GM13976 (cell line): Measurements from ENCODE around the gene FBH1.
"Not testable (repeated sequence)": the region's sequence is repeated elsewhere in the genome, so short reads cannot be mapped to it uniquely, and the experiment has no call there.

Experiments
- DNase-seq: peaks from one replicate; pipeline ENCODE4 v3.0.0; 2012; ENCODE audit warnings: low spot score
- in situ Hi-C: fragments of 300-500 bp; cut with MboI; formaldehyde crosslinking; loops from one replicate; pipeline ENCODE4 v1.12.0; 2022; ENCODE audit warnings: low sequenced_read_pairs, mixed read lengths, inconsistent platforms; ENCODE audit not compliant: unreplicated experiment
- TF ChIP-seq, protein P1 (sequence below): IDR thresholded peaks from 2 replicates; pipeline ENCODE4 v1.5.1; 2012; ENCODE audit warnings: borderline replicate concordance, mild to moderate bottlenecking; ENCODE audit not compliant: insufficient read depth; ENCODE audit errors: extremely low read depth, missing control alignments, control extremely low read depth

The FBH1 gene

DNA sequence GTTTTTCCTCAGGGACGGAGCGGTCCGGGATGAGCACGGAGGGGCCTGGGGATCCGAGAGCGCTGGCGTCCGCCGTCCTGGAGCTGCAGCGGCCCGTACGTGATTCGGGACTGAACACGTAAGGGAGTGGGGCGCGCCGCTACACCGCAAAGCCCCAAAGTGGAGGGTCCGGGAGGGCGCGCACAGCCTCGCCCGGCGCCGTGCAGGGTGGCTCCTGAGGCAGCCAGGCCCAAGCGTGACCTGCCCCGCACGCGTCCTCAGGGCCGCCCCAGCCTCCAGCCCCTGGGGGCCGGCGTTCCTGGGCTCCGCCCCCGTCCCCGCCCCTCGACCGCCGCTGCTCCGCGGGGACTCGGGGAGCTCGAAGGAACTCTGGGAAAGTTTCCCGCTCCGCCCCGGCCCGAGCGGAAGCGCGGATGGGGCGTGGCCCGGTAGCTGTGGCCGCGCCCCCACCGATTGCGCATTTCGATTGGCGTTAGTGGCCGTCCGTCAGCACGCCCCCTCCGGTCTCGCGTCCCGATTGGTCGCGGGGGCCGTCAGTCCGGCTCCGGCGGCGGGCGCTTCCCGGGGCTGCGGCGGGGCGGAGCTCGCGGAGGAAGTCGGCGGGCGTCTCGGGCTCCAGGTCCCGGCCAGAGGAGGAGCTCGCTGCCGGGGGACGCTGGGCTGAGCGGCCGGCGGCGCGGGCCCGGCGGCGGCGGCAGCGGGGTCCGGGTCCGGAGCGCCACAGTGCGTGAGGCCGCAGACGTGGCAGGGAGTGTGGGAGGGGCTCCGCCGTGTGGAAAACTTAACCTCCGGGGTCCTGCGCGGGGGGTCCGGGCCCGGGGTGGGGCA lies at the start of gene FBH1, which contains the start of gene ANKRD16:
TSS of gene FBH1 (plus strand) at position 620 of the 828 bp plus-strand sequence. CDS start at position 723, 103 bp downstream.
TSS of gene ANKRD16 (minus strand) at position 270 of the 828 bp plus-strand sequence. CDS start 539 bp downstream, outside the sequence.
- TF ChIP-seq, protein P1, sequence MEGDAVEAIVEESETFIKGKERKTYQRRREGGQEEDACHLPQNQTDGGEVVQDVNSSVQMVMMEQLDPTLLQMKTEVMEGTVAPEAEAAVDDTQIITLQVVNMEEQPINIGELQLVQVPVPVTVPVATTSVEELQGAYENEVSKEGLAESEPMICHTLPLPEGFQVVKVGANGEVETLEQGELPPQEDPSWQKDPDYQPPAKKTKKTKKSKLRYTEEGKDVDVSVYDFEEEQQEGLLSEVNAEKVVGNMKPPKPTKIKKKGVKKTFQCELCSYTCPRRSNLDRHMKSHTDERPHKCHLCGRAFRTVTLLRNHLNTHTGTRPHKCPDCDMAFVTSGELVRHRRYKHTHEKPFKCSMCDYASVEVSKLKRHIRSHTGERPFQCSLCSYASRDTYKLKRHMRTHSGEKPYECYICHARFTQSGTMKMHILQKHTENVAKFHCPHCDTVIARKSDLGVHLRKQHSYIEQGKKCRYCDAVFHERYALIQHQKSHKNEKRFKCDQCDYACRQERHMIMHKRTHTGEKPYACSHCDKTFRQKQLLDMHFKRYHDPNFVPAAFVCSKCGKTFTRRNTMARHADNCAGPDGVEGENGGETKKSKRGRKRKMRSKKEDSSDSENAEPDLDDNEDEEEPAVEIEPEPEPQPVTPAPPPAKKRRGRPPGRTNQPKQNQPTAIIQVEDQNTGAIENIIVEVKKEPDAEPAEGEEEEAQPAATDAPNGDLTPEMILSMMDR: no peak
- DNase-seq: peak; percentile 98
- in situ Hi-C loops: no loop called here

DNA sequence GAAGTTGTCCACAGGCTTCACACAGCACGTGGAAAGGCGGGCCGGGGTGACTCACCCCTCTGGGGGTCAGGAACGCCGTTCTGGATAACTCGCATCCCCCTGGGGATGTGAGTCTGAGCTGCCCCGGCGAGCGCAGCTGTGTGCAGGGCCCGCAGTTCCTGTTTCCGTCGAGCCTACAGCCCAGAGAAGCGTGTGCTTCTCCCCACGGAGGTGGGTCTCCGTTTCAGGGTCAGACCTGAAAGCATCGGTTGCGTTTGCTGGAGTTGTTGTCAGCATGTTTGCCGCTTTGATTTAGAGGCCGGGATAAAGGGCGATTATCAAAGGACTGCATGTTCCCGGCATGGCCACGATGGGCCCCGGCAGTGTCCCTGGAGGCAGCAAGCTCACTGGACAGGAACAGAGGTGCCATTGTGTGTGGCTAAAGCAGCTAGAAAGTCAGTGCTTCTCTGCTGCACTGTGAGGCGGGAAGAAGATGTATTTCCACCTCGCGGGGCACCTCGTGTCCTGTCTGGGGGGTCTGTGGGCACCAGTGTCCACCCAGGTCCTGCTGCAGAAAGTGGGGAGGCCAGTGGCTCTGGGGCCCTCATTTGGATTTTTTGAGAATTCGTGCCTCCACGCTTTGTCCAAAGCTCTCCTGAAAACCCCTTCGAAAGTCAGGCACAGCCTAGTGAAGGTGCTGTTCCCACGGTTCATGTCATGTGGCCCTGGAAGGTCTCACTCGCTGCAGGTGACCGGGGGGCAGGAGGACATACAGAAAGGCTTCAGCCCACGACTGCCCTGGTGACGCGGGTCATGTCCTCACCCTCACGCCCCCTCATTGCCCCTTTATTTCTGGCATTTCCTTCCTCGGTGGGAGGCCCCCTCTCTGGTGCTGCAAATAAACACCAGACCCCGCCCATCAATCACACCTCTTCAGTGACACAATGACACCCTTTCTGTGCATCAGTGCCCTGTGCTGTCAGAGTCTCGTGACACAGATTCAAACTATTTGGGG lies 49.4 kb upstream of the FBH1 start:
- peak; percentile 85 for DNase-seq
- in situ Hi-C loops: no loop called here
- TF ChIP-seq, protein P1: no peak

DNA sequence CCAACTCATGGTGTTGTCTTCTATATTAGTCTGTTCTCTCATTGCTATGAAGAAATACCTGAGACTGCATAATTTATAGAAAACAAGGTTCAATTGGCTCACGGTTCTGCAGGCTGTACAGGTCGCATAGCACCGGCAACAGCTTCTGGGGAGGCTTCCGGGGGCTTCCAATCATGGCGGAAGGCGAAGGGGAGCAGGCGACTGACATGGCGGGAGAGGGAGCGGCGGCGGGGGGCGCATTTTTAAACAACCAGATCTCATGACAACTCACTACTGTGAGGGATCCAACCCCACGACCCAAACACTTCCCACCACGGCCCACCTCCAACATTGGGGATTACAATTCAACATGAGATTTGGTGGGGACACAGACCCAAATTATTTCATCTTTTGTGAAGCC lies 48.1 kb upstream of the FBH1 start:
- in situ Hi-C loops: no loop called here

DNA sequence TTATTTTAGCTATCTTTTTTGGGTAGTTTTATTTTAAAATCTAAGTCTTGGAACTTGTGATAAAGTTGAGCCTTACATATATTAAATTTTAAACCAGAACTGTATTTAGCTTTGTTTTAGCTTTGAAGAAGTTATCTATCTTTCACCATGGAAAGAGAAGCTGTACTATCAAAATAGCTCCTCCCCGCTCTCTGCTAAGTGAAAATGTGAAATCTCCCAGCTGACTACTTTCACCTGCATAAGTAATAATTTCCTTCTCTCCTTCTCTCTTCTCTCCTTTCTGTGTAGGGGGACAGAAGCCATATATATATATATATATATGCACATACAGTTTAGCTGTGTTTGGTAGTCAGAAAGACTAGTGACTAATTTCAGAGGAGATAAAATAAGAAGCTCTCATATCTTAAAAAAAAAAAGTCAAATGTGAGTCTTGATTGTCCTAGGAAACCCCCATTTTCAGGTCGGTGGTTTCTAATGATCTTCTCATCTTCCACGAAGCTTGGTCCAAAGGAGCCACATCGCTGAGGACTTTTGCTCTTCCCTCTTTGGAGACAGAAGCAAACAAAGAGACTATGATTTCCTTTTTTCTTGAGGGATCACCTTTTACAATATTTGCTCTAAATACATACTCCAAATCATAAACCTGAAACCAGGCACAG lies 46.2 kb upstream of the FBH1 start:
- in situ Hi-C loops: no loop called here
- no peak for DNase-seq
- TF ChIP-seq, protein P1: no peak

More for the DNA sequence above, 48.1 kb upstream of the FBH1 start:
- TF ChIP-seq, protein P1: no peak
- DNase-seq: no peak

DNA sequence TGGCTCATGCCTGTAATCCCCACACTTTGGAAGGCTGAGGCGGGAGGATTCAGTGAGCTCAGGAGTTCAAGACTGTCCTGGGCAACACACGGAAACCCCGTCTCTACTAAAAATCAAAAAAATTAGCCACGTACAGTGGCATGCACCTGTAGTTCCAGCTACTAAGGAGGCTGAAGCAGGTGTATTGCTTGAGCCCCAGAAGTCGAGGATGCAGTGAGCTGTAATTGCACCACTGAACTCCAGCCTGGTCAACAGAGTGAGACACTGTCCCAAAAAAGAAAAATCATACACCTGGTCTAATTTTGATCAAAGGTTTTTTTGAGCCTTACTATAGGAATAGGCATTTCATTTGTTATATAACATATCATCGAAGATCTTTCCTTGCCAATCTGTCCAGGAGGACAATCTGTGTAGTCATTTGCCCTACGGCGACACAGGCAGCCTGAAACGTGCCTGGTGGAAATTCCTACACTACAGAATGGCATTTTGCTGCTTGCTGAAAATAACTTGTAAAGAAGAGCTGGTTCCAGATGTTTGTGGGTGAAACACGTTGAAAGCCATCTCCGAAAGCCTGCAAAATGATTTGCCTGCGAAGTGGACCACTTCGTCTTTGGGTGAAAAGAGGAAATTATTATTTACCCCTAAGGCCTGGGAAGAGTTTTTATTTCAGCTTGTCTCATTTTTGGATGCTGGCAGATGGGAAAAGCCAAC lies 45.5 kb upstream of the FBH1 start:
- in situ Hi-C loops: no loop called here
- TF ChIP-seq, protein P1: no peak
- no peak for DNase-seq

DNA sequence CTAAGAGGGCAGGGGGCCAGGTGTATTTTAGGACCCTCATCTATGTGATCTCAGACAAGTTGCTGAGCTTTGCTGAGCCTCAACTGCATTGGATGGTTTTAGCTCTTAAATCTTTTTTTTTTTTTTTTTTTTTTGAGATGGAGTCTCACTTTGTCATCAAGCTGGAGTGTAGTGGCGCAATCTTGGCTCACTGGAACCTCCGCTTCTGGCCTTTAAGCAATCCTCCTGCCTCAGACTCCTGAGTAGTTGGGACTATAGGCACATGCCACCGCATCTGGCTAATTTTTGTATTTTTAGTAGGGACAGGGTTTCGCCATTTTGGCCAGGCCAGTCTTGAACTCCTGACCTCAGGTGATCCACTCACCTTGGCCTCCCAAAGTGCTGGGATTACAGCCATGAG lies 43.4 kb upstream of the FBH1 start:
- in situ Hi-C loops, DNase-seq: not testable (repeated sequence)
